Immature natural killer cell (primary cell): ENCODE measurements around the gene SMC3. TPM values are rescaled to one million over a fixed set of nuclear protein-coding genes. Genes with fewer than 3 reads are reported as not detected.
"Not testable (repeated sequence)": the region's sequence is repeated elsewhere in the genome, so short reads cannot be mapped to it uniquely, and the experiment has no call there.

Experiments used
- DNase-seq, 3 donors: peaks; one replicate each; pipeline ENCODE4 v3.0.0; 2022; ENCODE audit warnings: mixed read lengths in 1 of 3
- H3K27ac Mint-ChIP-seq, 6 donors: one replicate each; pipeline ENCODE4 v1.8.0; 2020; ENCODE audit warnings: mixed read lengths in 6 of 6, mild to moderate bottlenecking in 5 of 6, inconsistent platforms in 4 of 6, moderate library complexity in 3 of 6
- H3K27me3 Mint-ChIP-seq, 3 donors: one replicate each; pipeline ENCODE4 v1.8.0; 2020 to 2021; ENCODE audit warnings: low read depth in 3 of 3, mild to moderate bottlenecking in 3 of 3, mixed read lengths in 3 of 3, moderate library complexity in 3 of 3, inconsistent platforms in 1 of 3
- H3K36me3 Mint-ChIP-seq, 3 donors: one replicate each; pipeline ENCODE4 v1.8.0; 2020; ENCODE audit warnings: mixed read lengths in 3 of 3, inconsistent platforms in 2 of 3, mild to moderate bottlenecking in 2 of 3
- H3K4me1 Mint-ChIP-seq, 2 donors: one replicate each; pipeline ENCODE4 v1.8.0; 2020; ENCODE audit warnings: inconsistent platforms in 2 of 2, mild to moderate bottlenecking in 2 of 2, mixed read lengths in 2 of 2, moderate library complexity in 1 of 2
- H3K4me3 Mint-ChIP-seq, 5 donors: one replicate each; pipeline ENCODE4 v1.8.0; 2020; ENCODE audit warnings: mild to moderate bottlenecking in 5 of 5, mixed read lengths in 5 of 5, inconsistent platforms in 3 of 5, moderate library complexity in 3 of 5
- H3K9me3 Mint-ChIP-seq, 6 donors: one replicate each; pipeline ENCODE4 v1.8.0; 2020; ENCODE audit warnings: mild to moderate bottlenecking in 6 of 6, mixed read lengths in 6 of 6, inconsistent platforms in 4 of 6, moderate library complexity in 3 of 6
- polyA plus RNA-seq, 3 donors: library from polyadenylated mRNA; unstranded; fragments of 300-500 nt; fragmentation: Illumina TruSeq; gene quantifications; one replicate each; pipeline ENCODE4 v1.2.3, GENCODE V29; 2021

Gene SMC3
- polyA plus RNA-seq, 3 donors from 2014 or later, result 32.3 to 92.1 (median 43.8) TPM

- H3K27ac Mint-ChIP-seq, result no peak overlapping the region
- H3K4me1 Mint-ChIP-seq, result peaks cover 0 to 3% of the 10 kb centered on the region in 2 donors
- no peak for DNase-seq
- H3K36me3 Mint-ChIP-seq, result no peaks in the 10 kb centered on the region
- H3K9me3 Mint-ChIP-seq, result no peaks in the 10 kb centered on the region
- peaks cover 0 to 4% (median 3%) of the 10 kb centered on the region in 3 donors for H3K27me3 Mint-ChIP-seq
- H3K4me3 Mint-ChIP-seq, result no peak overlapping the region
Observed at GRCh38 chr10:110613341-110613995, 46.0 kb downstream of the SMC3 start.

- Mint-ChIP-seq H3K36me3 (no peaks in the 10 kb centered on the region), H3K9me3 (no peaks in the 10 kb centered on the region), H3K27ac (no peak overlapping the region), H3K4me3 (no peak overlapping the region), H3K27me3 (peaks cover 0 to 4% (median 3%) of the 10 kb centered on the region in 3 donors), H3K4me1 (peaks cover 0 to 3% of the 10 kb centered on the region in 2 donors)
- no peak for DNase-seq
Observed at GRCh38 chr10:110613996-110614495, 46.6 kb downstream of the SMC3 start.

- no peak for DNase-seq
- H3K4me3 Mint-ChIP-seq, result no peak overlapping the region
- H3K27me3 Mint-ChIP-seq, result peaks cover 0 to 4% (median 3%) of the 10 kb centered on the region in 3 donors
- H3K9me3 Mint-ChIP-seq, result no peaks in the 10 kb centered on the region
- H3K36me3 Mint-ChIP-seq, result no peaks in the 10 kb centered on the region
- H3K4me1 Mint-ChIP-seq, result peaks cover 0 to 3% of the 10 kb centered on the region in 2 donors
- H3K27ac Mint-ChIP-seq, result no peak overlapping the region
Observed at GRCh38 chr10:110615057-110615747, 47.7 kb downstream of the SMC3 start.

GRCh38 chr10:110616493-110617033 lies 49.1 kb downstream of the SMC3 start:
- Mint-ChIP-seq H3K27me3 (peaks cover 0 to 4% (median 4%) of the 10 kb centered on the region in 3 donors), H3K4me3 (no peak overlapping the region), H3K36me3 (peaks cover 0 to 2% (median 0%) of the 10 kb centered on the region in 3 donors), H3K27ac (no peak overlapping the region), H3K9me3 (peaks cover 0 to 4% (median 0%) of the 10 kb centered on the region in 6 donors), H3K4me1 (no peaks in the 10 kb centered on the region)
- no peak for DNase-seq

- DNase-seq, result no peak
- no peaks in the 10 kb centered on the region for H3K4me1 Mint-ChIP-seq
- peak overlapping the region in 1 of 6 donors; percentile 23 for H3K27ac Mint-ChIP-seq
- peaks cover 0 to 6% (median 0%) of the 10 kb centered on the region in 6 donors for H3K9me3 Mint-ChIP-seq
- peaks cover 0 to 4% (median 0%) of the 10 kb centered on the region in 3 donors for H3K36me3 Mint-ChIP-seq
- H3K27me3 Mint-ChIP-seq, result peaks cover 0 to 8% (median 4%) of the 10 kb centered on the region in 3 donors
- no peak overlapping the region for H3K4me3 Mint-ChIP-seq
Observed at GRCh38 chr10:110617425-110618229, 50.1 kb downstream of the SMC3 start.

- H3K36me3 Mint-ChIP-seq, result peaks cover 0 to 4% (median 0%) of the 10 kb centered on the region in 3 donors
- no peak for DNase-seq
- peaks cover 0 to 8% (median 4%) of the 10 kb centered on the region in 3 donors for H3K27me3 Mint-ChIP-seq
- no peaks in the 10 kb centered on the region for H3K4me1 Mint-ChIP-seq
- no peak overlapping the region for H3K27ac Mint-ChIP-seq
- no peak overlapping the region for H3K4me3 Mint-ChIP-seq
- peaks cover 0 to 6% (median 0%) of the 10 kb centered on the region in 6 donors for H3K9me3 Mint-ChIP-seq
Observed at GRCh38 chr10:110618230-110618610, 50.7 kb downstream of the SMC3 start.

- peaks cover 0 to 6% (median 0%) of the 10 kb centered on the region in 6 donors for H3K9me3 Mint-ChIP-seq
- H3K4me3 Mint-ChIP-seq, result no peak overlapping the region
- peaks cover 0 to 6% (median 4%) of the 10 kb centered on the region in 3 donors for H3K27me3 Mint-ChIP-seq
- peaks cover 0 to 4% (median 0%) of the 10 kb centered on the region in 3 donors for H3K36me3 Mint-ChIP-seq
- H3K27ac Mint-ChIP-seq, result no peak overlapping the region
- H3K4me1 Mint-ChIP-seq, result no peaks in the 10 kb centered on the region
- DNase-seq, result no peak
Observed at GRCh38 chr10:110619514-110620397, 52.3 kb downstream of the SMC3 start.

GRCh38 chr10:110620398-110620719 lies 52.9 kb downstream of the SMC3 start:
- no peak overlapping the region for H3K27ac Mint-ChIP-seq
- peaks cover 0 to 6% (median 4%) of the 10 kb centered on the region in 3 donors for H3K27me3 Mint-ChIP-seq
- DNase-seq, result no peak
- no peaks in the 10 kb centered on the region for H3K4me1 Mint-ChIP-seq
- peaks cover 0 to 6% (median 0%) of the 10 kb centered on the region in 6 donors for H3K9me3 Mint-ChIP-seq
- no peak overlapping the region for H3K4me3 Mint-ChIP-seq
- H3K36me3 Mint-ChIP-seq, result peaks cover 0 to 4% (median 0%) of the 10 kb centered on the region in 3 donors

- H3K9me3 Mint-ChIP-seq, DNase-seq, H3K27me3 Mint-ChIP-seq, H3K36me3 Mint-ChIP-seq, H3K4me3 Mint-ChIP-seq, H3K27ac Mint-ChIP-seq, H3K4me1 Mint-ChIP-seq: not testable (repeated sequence)
Observed at GRCh38 chr10:110623316-110623715, 55.8 kb downstream of the SMC3 start.

GRCh38 chr10:110625356-110625894 lies 57.9 kb downstream of the SMC3 start:
- Mint-ChIP-seq H3K36me3 (peaks cover 0 to 4% (median 0%) of the 10 kb centered on the region in 3 donors), H3K4me3 (no peak overlapping the region), H3K4me1 (no peaks in the 10 kb centered on the region), H3K27ac (no peak overlapping the region), H3K27me3 (peaks cover 0 to 6% (median 0%) of the 10 kb centered on the region in 3 donors), H3K9me3 (peaks cover 0 to 6% (median 0%) of the 10 kb centered on the region in 6 donors)
- DNase-seq, result no peak

- H3K9me3 Mint-ChIP-seq, result peaks cover 0 to 5% (median 0%) of the 10 kb centered on the region in 6 donors
- peaks cover 0 to 6% (median 0%) of the 10 kb centered on the region in 3 donors for H3K27me3 Mint-ChIP-seq
- DNase-seq, result no peak
- H3K36me3 Mint-ChIP-seq, result peaks cover 0 to 4% (median 0%) of the 10 kb centered on the region in 3 donors
- H3K4me1 Mint-ChIP-seq, result no peaks in the 10 kb centered on the region
- H3K4me3 Mint-ChIP-seq, result no peak overlapping the region
- no peak overlapping the region for H3K27ac Mint-ChIP-seq
Observed at GRCh38 chr10:110625951-110626855, 58.7 kb downstream of the SMC3 start.

- Mint-ChIP-seq H3K9me3 (no peaks in the 10 kb centered on the region), H3K36me3 (no peaks in the 10 kb centered on the region), H3K4me3 (no peak overlapping the region), H3K27ac (no peak overlapping the region), H3K27me3 (peaks cover 0 to 2% (median 0%) of the 10 kb centered on the region in 3 donors), H3K4me1 (no peaks in the 10 kb centered on the region)
- no peak for DNase-seq
Observed at GRCh38 chr10:110628161-110628560, 60.7 kb downstream of the SMC3 start.
